ENCODE results near the gene IFIT2.
"Not testable (repeated sequence)": the region's sequence is repeated elsewhere in the genome, so short reads cannot be mapped to it uniquely, and the experiment has no call there.

Gene IFIT2

GRCh38 chr10:89307269-89307577 is 5.4 kb downstream of the IFIT2 start:
- no peak for DNase-seq (ENCODE audit: low read depth in 2 of 2)

DNA sequence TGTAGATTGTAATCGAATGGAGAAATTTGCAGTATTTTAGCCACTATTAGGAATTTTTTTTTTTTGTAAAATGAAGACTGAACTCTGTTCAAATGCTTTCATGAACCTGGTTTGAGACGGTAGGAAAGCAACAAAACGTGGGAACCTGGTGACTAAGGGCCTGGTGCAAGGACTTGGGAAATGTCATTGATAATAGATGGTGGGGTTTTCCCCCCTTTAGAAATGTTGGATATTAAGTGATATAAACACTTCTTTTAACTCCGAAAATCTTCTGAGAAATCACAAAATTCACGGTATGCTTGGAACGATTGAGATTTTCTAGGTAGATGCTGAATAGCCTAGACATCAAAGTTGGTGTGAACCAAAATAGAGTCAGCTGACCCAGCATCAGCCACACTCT is 6.4 kb downstream of the IFIT2 start:
- no peak for DNase-seq (ENCODE audit: low read depth in 2 of 2)

DNA sequence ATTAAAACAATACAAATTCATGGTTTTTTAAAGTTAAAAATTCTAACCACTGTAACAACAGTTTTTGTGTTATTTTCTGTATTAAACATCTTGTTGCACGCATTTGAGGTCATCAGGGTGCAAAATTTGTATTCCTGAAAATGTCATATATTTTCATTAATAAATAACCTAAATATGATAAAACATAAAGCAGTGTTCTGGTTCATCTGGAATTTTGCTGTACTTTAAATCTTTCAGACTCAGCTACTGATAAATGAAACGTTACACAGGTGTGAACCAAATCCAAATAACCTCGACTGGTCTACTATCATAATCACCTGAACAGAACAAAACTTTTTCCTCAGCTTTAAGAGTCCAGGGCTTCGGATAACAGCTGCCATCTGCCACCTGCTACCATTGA is 6.9 kb downstream of the IFIT2 start:
- no peak for DNase-seq (ENCODE audit: low read depth in 2 of 2)

DNA sequence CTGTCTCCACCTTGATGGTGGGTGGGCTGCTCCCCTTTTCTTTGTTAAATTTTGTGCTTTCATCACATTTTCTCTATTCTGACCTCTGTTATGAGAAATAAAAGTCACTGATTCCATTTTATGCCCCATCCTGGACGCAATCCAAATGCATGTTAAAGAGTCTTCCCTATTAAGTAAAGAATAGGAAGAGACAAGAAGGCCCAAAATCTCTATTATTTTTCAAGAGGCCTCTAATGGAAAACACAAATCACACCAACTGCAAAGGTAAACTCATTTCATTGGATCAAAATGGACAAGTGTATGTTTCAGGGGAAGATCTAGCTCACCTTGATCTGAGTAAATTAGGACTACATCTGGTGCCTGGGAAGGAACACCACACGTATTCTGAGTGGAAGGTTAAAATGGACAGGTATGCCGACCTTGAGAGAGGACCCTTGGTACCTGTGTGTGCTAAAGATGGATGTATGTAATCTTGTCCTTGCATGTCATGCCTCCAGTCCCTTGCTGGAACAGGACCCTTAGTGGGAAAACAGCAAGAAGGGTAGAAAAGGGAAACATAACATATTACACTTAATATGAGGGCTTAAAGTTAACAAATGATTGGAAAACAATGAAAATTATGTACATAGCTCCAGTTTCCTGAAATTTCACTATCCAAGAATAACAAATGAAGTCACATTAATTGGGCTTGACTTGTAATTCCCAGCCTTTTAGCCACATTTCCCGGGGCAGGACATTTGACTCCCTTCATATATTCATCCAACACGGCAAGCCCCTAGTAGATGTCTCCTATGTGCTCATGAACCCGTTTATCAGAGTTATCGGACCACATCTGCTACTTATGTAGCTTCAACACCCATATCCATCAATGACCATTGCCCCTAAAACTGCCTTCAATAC is 7.6 kb downstream of the IFIT2 start:
- DNase-seq (ENCODE audit: low read depth in 2 of 2) = no peak

DNA sequence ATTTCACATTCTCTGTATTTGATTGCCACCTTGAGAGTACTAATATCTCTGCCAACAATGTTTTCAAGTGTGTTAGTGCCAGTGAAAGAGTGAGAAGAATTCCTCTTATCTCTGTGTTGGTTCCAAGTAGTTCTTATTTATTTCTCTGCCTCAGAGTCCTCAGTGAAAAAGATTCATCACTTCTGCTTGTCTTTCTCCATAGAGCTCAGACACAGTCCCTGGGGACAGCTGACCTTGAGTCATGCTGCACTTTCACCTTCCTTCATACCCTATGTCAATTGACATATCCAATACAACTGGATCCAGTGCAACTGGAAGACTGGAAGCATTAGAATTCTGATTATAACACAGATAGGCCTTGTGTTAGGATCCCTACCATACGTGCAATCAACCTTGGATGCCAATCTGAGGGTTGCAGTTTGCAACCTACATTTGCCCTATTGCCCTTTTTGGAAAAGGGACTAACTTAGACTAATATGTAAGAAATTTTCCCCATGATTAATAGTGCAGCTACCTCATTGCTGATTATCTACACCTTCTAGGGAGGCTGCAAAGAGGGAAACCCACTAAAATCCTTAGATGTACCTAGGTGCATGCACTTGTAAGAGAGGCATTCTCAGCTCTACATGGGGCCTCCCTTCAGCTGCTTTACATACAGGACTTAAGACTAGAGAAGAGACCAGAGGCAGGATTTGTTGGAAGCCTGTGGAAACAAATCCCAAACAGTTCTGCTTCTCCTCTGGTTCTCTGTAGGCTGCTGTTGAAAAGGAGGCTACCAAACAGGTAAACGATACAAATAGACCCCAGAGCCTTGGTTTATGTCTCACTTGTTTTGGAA is 8.4 kb downstream of the IFIT2 start:
- no peak for DNase-seq (ENCODE audit: low read depth in 2 of 2)

DNA sequence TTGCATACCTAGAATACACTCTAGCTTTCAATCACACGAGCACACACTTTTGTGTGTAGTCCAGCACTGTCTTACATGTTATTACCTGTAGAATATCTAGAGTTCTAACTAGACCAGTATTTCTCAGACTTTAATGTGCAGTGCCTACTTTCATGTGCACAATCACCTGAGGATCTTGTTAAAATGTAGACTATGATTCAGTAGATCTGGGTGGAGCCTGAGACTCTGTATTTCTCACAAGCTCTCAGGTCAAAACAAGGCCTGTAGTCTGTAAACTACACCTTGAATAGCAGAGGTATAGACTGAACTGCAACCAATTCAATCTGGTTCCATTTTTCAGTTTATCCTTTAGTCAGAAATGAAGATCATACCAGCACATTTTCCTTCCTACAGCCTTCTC is 11.1 kb downstream of the IFIT2 start:
- no peak for DNase-seq (ENCODE audit: low read depth in 2 of 2)

- no peak for DNase-seq (ENCODE audit: low read depth in 2 of 2)
These were observed 12.8 kb downstream of the IFIT2 start for GRCh38 chr10:89314676-89315075.

DNA sequence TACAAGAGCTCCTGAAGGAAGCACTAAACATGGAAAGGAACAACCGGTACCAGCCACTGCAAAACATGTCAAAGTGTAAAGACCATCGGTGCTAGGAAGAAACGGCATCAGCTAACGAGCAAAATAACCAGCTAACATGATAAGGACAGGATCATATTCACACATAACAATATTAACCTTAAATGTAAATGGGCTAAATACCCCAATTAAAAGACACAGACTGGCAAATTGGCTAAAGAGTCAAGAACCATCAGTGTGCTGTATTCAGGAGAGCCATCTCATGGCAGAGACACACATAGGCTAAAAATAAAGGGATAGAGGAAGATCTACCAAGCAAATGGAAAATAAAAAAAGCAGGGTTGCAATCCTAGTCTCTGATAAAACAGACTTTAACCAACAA is 16.2 kb downstream of the IFIT2 start:
- not testable (repeated sequence) for DNase-seq (ENCODE audit: low read depth in 2 of 2)

- not testable (repeated sequence) for DNase-seq (ENCODE audit: low read depth in 2 of 2)
These were observed 23.2 kb downstream of the IFIT2 start for GRCh38 chr10:89325081-89325480.

DNA sequence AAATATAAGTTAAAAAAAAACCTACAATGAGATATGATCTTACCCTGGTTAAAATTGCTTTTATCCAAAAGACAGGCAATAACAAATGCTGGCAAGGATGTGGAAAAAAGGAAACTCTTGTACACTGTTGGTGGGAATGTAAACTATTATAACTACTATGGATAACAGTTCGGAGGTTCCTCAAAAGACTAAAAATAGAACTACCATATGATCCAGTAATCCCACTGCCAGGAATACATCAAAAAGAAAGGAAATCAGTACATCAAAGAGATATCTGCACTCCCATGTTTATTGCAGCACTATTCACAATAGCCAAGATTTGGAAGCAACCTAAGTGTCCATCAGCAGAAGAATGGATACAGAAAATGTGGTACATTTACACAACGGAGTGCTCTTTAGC is 24.0 kb downstream of the IFIT2 start:
- not testable (repeated sequence) for DNase-seq (ENCODE audit: low read depth in 2 of 2)

GRCh38 chr10:89327803-89328441 is 26.1 kb downstream of the IFIT2 start, which contains the start of gene IFIT3:
Gene IFIT3 (plus strand): TSS chr10:89327997. CDS start chr10:89328074, 77 bp downstream.
- no peak for DNase-seq (ENCODE audit: low read depth in 2 of 2)

- DNase-seq (ENCODE audit: low read depth in 2 of 2) = no peak
These were observed 27.3 kb downstream of the IFIT2 start for GRCh38 chr10:89329151-89329550.

DNA sequence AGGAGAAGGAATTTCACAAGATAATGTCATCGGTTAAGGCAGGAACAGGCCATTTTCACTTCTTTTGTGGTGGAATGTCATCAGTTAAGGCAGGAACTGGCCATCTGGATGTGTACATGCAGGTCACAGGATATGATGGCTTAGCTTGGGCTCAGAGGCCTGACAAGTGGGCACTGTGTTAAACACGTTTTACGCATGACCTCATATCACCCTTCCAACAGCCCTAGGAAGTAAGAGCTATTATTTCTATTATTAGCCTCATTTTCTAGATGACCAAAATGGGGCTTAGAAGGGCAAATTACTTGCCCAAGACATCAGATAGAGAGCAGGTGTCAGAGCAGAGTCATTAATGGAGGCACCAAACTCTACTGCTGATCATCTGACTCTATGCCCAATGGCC is 28.2 kb downstream of the IFIT2 start:
- DNase-seq (ENCODE audit: low read depth in 2 of 2) = not testable (repeated sequence)

- no peak for DNase-seq (ENCODE audit: low read depth in 2 of 2)
These were observed 28.8 kb downstream of the IFIT2 start for GRCh38 chr10:89330537-89331212.

- DNase-seq (ENCODE audit: low read depth in 2 of 2) = not testable (repeated sequence)
These were observed 29.8 kb downstream of the IFIT2 start for GRCh38 chr10:89331487-89332122.

- DNase-seq (ENCODE audit: low read depth in 2 of 2) = no peak
These were observed 30.3 kb downstream of the IFIT2 start for GRCh38 chr10:89332123-89332633.

- DNase-seq (ENCODE audit: low read depth in 2 of 2) = no peak
These were observed 33.4 kb downstream of the IFIT2 start for GRCh38 chr10:89335226-89335625.

- DNase-seq (ENCODE audit: low read depth in 2 of 2) = no peak
These were observed 34.4 kb downstream of the IFIT2 start for GRCh38 chr10:89336241-89336640.

GRCh38 chr10:89337484-89337883 is 35.6 kb downstream of the IFIT2 start:
- no peak for DNase-seq (ENCODE audit: low read depth in 2 of 2)

GRCh38 chr10:89338713-89339112 is 36.9 kb downstream of the IFIT2 start:
- no peak for DNase-seq (ENCODE audit: low read depth in 2 of 2)

- DNase-seq (ENCODE audit: low read depth in 2 of 2) = no peak
These were observed 38.0 kb downstream of the IFIT2 start for GRCh38 chr10:89339875-89340274.
